ENCODE results near the gene ERC1.

ERC1 gene

DNA sequence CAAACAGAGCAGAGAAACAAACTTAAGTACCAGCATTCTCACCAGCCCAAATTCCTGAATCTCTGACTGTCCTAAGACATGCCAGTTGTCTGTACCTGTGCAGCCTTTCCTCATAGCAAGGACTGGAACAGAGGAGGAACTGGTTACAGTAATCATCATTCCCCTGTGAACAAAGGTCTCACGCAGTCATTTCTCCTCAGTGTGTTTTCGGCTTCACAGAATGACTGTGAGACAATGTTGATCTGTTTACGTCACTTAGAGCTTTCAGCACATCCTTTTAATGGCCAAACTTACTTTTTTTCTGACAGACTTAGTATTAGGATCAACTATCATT lies 434.3 kb downstream of the ERC1 start:
- no peak for TF ChIP-seq EZH2phosphoT487 (IDR thresholded peaks at IDR 0.05; ENCODE audit: borderline replicate concordance, low read length)
- TF ChIP-seq, protein P1, sequence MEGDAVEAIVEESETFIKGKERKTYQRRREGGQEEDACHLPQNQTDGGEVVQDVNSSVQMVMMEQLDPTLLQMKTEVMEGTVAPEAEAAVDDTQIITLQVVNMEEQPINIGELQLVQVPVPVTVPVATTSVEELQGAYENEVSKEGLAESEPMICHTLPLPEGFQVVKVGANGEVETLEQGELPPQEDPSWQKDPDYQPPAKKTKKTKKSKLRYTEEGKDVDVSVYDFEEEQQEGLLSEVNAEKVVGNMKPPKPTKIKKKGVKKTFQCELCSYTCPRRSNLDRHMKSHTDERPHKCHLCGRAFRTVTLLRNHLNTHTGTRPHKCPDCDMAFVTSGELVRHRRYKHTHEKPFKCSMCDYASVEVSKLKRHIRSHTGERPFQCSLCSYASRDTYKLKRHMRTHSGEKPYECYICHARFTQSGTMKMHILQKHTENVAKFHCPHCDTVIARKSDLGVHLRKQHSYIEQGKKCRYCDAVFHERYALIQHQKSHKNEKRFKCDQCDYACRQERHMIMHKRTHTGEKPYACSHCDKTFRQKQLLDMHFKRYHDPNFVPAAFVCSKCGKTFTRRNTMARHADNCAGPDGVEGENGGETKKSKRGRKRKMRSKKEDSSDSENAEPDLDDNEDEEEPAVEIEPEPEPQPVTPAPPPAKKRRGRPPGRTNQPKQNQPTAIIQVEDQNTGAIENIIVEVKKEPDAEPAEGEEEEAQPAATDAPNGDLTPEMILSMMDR (IDR thresholded peaks at IDR 0.05; ENCODE audit: low read depth, low read length, poor library complexity, severe bottlenecking): no peak

DNA sequence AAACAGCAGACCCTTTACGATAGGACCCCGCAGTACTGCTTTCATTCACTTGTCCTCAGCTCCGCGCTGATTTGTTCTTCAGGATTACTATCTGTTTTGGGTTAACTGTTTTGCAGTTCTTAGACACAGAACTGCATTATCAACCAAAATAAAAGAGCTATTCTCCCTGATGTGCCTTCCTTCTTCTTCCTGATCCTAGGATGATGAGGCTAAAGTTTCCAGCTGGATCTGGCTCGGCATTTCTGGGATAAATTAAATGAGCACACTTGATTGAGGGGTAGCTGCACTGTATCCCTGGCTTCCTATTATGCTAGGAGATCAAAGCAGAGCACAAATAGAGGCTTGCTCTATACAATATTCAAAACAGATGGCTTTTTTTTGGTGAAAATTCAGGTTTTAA lies 437.6 kb downstream of the ERC1 start:
- Histone ChIP-seq H3K9me3 (ENCODE audit: control insufficient read depth, insufficient read depth, low read length) (no peaks in the 10 kb centered on the region), H3K9me2 (replicated peaks; ENCODE audit: control insufficient read depth, low read length) (no peaks in the 10 kb centered on the region), H3K79me2 (ENCODE audit: control insufficient read depth, low read length) (no peaks in the 10 kb centered on the region), H4K20me1 (ENCODE audit: control insufficient read depth, insufficient read depth, low read depth, low read length) (no peaks in the 10 kb centered on the region), H3K4me2 (ENCODE audit: low read length) (no peak overlapping the region), H3K27me3 (ENCODE audit: control insufficient read depth, low read length) (no peaks in the 10 kb centered on the region), H3K27ac (ENCODE audit: low read depth, low read length) (no peak overlapping the region), H3K4me1 (ENCODE audit: control insufficient read depth, low read length) (peaks cover 2% of the 10 kb centered on the region; the same call in 1 of the 2 replicates), H3K36me3 (ENCODE audit: control insufficient read depth, low read length) (no peaks in the 10 kb centered on the region), H3F3A (ENCODE audit: control insufficient read depth, insufficient read depth) (no peaks in the 10 kb centered on the region), H3K4me3 (ENCODE audit: low read length) (no peak overlapping the region)
- no peak for TF ChIP-seq EZH2phosphoT487 (IDR thresholded peaks at IDR 0.05; ENCODE audit: borderline replicate concordance, low read length)
- TF ChIP-seq, protein P1 (IDR thresholded peaks at IDR 0.05; ENCODE audit: low read depth, low read length, poor library complexity, severe bottlenecking): no peak

More for the DNA sequence above, 434.3 kb downstream of the ERC1 start:
- no peak overlapping the region for H3K4me3 ChIP-seq (ENCODE audit: low read length)
- peaks cover 12% of the 10 kb centered on the region; the same call in 1 of the 2 replicates for H3K4me1 ChIP-seq (ENCODE audit: control insufficient read depth, low read length)
- no peak overlapping the region for H3K27ac ChIP-seq (ENCODE audit: low read depth, low read length)
- no peaks in the 10 kb centered on the region for H3K79me2 ChIP-seq (ENCODE audit: control insufficient read depth, low read length)
- H3F3A ChIP-seq (ENCODE audit: control insufficient read depth, insufficient read depth): no peaks in the 10 kb centered on the region
- no peaks in the 10 kb centered on the region for H4K20me1 ChIP-seq (ENCODE audit: control insufficient read depth, insufficient read depth, low read depth, low read length)
- H3K36me3 ChIP-seq (ENCODE audit: control insufficient read depth, low read length): peaks cover 3% of the 10 kb centered on the region; the same call in 1 of the 2 replicates
- H3K9me3 ChIP-seq (ENCODE audit: control insufficient read depth, insufficient read depth, low read length): peaks cover 5% of the 10 kb centered on the region; the same call in 1 of the 2 replicates
- no peaks in the 10 kb centered on the region for H3K27me3 ChIP-seq (ENCODE audit: control insufficient read depth, low read length)
- no peak overlapping the region for H3K4me2 ChIP-seq (ENCODE audit: low read length)
- no peaks in the 10 kb centered on the region for H3K9me2 ChIP-seq (replicated peaks; ENCODE audit: control insufficient read depth, low read length)

DNA sequence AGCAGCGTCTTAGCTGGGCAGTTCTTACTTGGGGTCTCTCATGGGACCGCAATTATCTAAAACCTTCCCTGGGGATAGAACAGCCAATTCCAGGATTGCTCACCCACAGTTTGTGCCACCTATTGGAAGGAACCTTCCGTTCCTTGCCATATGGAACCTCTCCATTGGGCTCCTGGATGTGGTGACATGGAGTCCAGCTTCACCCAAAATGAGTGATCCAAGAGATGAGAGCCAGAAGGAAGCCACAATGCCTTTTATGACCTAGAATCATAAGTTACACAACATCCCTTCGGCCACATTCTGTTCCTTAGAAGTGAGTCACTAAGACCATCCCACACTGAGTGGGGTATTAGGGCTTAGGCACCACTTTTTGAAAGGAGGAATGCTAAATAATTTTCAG lies 439.0 kb downstream of the ERC1 start:
- H3K27me3 ChIP-seq (ENCODE audit: control insufficient read depth, low read length): no peaks in the 10 kb centered on the region
- no peak overlapping the region for H3K4me2 ChIP-seq (ENCODE audit: low read length)
- H3K4me3 ChIP-seq (ENCODE audit: low read length): no peak overlapping the region
- no peaks in the 10 kb centered on the region for H4K20me1 ChIP-seq (ENCODE audit: control insufficient read depth, insufficient read depth, low read depth, low read length)
- H3K36me3 ChIP-seq (ENCODE audit: control insufficient read depth, low read length): no peaks in the 10 kb centered on the region
- no peaks in the 10 kb centered on the region for H3K79me2 ChIP-seq (ENCODE audit: control insufficient read depth, low read length)
- no peaks in the 10 kb centered on the region for H3K9me3 ChIP-seq (ENCODE audit: control insufficient read depth, insufficient read depth, low read length)
- no peak for TF ChIP-seq EZH2phosphoT487 (IDR thresholded peaks at IDR 0.05; ENCODE audit: borderline replicate concordance, low read length)
- TF ChIP-seq, protein P1 (IDR thresholded peaks at IDR 0.05; ENCODE audit: low read depth, low read length, poor library complexity, severe bottlenecking): no peak
- no peaks in the 10 kb centered on the region for H3K4me1 ChIP-seq (ENCODE audit: control insufficient read depth, low read length)
- no peaks in the 10 kb centered on the region for H3F3A ChIP-seq (ENCODE audit: control insufficient read depth, insufficient read depth)
- no peak overlapping the region for H3K27ac ChIP-seq (ENCODE audit: low read depth, low read length)
- H3K9me2 ChIP-seq (replicated peaks; ENCODE audit: control insufficient read depth, low read length): no peaks in the 10 kb centered on the region

Measured in DOHH2 (cell line).